Spleen (tissue), 7 donors: Measurements from ENCODE around the gene FAM83G.

ENCODE experiments used
- POLR2A ChIP-seq, 3 donors: fragments of 450-650 bp; IDR thresholded peaks; one replicate each; pipeline ENCODE4 v1.5.1; 2017; ENCODE audit warnings: antibody characterized with exemption in 3 of 3, mild to moderate bottlenecking in 1 of 3
- POLR2AphosphoS5 ChIP-seq, 3 donors: sonication (generic); formaldehyde crosslinking; IDR thresholded peaks; one replicate each; pipeline ENCODE4 v1.5.1; 2017; ENCODE audit warnings: antibody characterized with exemption in 3 of 3
- TF ChIP-seq, protein P1 (sequence below), 11 experiments: fragments of 200-600 bp in 7 of 11; fragments of 450-650 bp in 4 of 11; sonication (generic) in 4 of 11; IDR thresholded peaks in 8 of 11; conservative IDR thresholded peaks in 3 of 11; 1 replicate in 7 of 11; 2 replicates in 4 of 11; pipeline versions ENCODE4 v1.4.0 to v1.8.0; 2016 to 2021; ENCODE audit warnings: antibody characterized with exemption in 11 of 11, inconsistent platforms in 4 of 11, mild to moderate bottlenecking in 1 of 11
- donor health status: DM: no; HTN: no; CAD: no; lungs with moderate emphysema.
- donor health status: DM: no; HTN: no; CAD: no.
- donor health status: DM: no; HTN: no; CAD: no.

DNA sequence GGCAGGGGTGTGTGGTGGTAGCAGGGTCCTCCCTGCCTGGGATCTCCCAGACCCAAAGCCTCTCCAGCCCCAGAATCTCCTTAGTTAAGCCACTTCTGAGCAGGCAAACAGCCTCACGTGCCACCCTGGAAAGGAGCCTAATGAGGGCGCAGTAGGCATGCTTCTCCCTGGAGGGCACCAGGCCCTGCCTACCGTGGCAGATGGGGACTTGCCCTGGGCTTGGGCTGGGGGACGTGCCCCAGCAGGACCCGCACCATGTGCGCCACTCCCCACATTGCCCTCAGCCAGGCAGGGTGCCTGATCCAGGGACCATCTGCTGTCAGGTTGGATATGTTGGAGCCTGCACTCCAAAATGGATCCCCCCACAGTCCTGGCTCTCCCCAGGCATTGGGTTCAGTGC, 14.2 kb downstream of the FAM83G start:
- TF ChIP-seq POLR2A (IDR thresholded peaks at IDR 0.05) (no peak), POLR2AphosphoS5 (IDR thresholded peaks at IDR 0.05) (no peak)
- TF ChIP-seq, protein P1, sequence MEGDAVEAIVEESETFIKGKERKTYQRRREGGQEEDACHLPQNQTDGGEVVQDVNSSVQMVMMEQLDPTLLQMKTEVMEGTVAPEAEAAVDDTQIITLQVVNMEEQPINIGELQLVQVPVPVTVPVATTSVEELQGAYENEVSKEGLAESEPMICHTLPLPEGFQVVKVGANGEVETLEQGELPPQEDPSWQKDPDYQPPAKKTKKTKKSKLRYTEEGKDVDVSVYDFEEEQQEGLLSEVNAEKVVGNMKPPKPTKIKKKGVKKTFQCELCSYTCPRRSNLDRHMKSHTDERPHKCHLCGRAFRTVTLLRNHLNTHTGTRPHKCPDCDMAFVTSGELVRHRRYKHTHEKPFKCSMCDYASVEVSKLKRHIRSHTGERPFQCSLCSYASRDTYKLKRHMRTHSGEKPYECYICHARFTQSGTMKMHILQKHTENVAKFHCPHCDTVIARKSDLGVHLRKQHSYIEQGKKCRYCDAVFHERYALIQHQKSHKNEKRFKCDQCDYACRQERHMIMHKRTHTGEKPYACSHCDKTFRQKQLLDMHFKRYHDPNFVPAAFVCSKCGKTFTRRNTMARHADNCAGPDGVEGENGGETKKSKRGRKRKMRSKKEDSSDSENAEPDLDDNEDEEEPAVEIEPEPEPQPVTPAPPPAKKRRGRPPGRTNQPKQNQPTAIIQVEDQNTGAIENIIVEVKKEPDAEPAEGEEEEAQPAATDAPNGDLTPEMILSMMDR (IDR thresholded peaks at IDR 0.05 in 8 of 11, conservative IDR thresholded peaks at IDR 0.05 in 3 of 11) = no peak
